IMR-90 (cell line): ENCODE data around the gene RGS10. TPM values are rescaled to one million over a fixed set of nuclear protein-coding genes. Genes with fewer than 3 reads are reported as not detected.

Experiments
- ATAC-seq: fragments of 200-7000 bp; cut with Tn5 transposase; 2 replicates; pipeline ENCODE4 v1.9.1; 2020; ENCODE audit warnings: low read depth, mild to moderate bottlenecking, moderate library complexity
- BruUV-seq: library from RNA; stranded (reverse); fragments of 400-500 nt; replicated peaks from 2 replicates; lab custom pipeline; 2021; lab: Mats Ljungman, UMichigan
- CTCF ChIA-PET: fragments of 300-600 bp; formaldehyde crosslinking; extraction: SDS; loops from one replicate; lab custom pipeline; 2021; ENCODE audit warnings: antibody characterized with exemption; lab: Yijun Ruan, JAX
- POLR2A ChIA-PET: fragments of 300-600 bp; sonication (Branson Sonifier 250); formaldehyde crosslinking; loops from one replicate; lab custom pipeline; 2022; ENCODE audit warnings: antibody characterized with exemption; ENCODE audit not compliant: unreplicated experiment; lab: Charles Lee
- DNase-seq: peaks from one replicate; pipeline ENCODE4 v3.0.0; 2013
- H2AFZ ChIP-seq: replicated peaks from 2 replicates; pipeline ENCODE3; 2013; ENCODE audit warnings: low read length, mild to moderate bottlenecking; ENCODE audit not compliant: poor library complexity
- H2AK5ac ChIP-seq: 2 replicates; pipeline ENCODE4 v1.6.1; 2013; ENCODE audit warnings: low read depth, low read length, inconsistent platforms
- H2AK9ac ChIP-seq: replicated peaks from 2 replicates; pipeline ENCODE3; 2013; ENCODE audit warnings: mild to moderate bottlenecking, low read depth, low read length, moderate library complexity; ENCODE audit not compliant: poor library complexity
- H2BK120ac ChIP-seq: 2 replicates; pipeline ENCODE4 v1.6.1; 2013; ENCODE audit warnings: low read depth, low read length, inconsistent platforms
- H2BK15ac ChIP-seq: 3 replicates; pipeline ENCODE4 v1.6.1; 2013; ENCODE audit warnings: low read depth, low read length, inconsistent platforms
- H2BK20ac ChIP-seq: 2 replicates; pipeline ENCODE4 v1.6.1; 2013; ENCODE audit warnings: low read depth, mild to moderate bottlenecking, inconsistent platforms, low read length, moderate library complexity
- H2BK5ac ChIP-seq: 2 replicates; pipeline ENCODE4 v1.6.1; 2013; ENCODE audit warnings: mild to moderate bottlenecking, low read depth, low read length, inconsistent platforms; ENCODE audit not compliant: poor library complexity, severe bottlenecking
- H3K14ac ChIP-seq: replicated peaks from 2 replicates; pipeline ENCODE4 v1.6.1; 2013; ENCODE audit warnings: low read depth, low read length, inconsistent platforms
- H3K18ac ChIP-seq: 2 replicates; pipeline ENCODE4 v1.6.1; 2013; ENCODE audit warnings: low read depth, low read length, control low read depth
- H3K23ac ChIP-seq: 2 replicates; pipeline ENCODE4 v1.6.1; 2013; ENCODE audit warnings: low read depth, low read length, inconsistent platforms
- H3K27ac ChIP-seq: 2 replicates; pipeline ENCODE4 v1.5.1; 2013; ENCODE audit warnings: mild to moderate bottlenecking, control low read depth, low read length; ENCODE audit not compliant: insufficient read depth
- H3K27me3 ChIP-seq: 2 replicates; pipeline ENCODE4 v1.6.1; 2013; ENCODE audit warnings: low read length; ENCODE audit not compliant: control insufficient read depth, insufficient read depth
- H3K36me3 ChIP-seq: 2 replicates; pipeline ENCODE4 v1.6.1; 2013; ENCODE audit warnings: low read length, mixed read lengths; ENCODE audit not compliant: control insufficient read depth, insufficient read depth
- H3K4ac ChIP-seq: 2 replicates; pipeline ENCODE4 v1.6.1; 2013; ENCODE audit warnings: low read depth, low read length, inconsistent platforms
- H3K4me1 ChIP-seq: 2 replicates; pipeline ENCODE4 v1.6.1; 2013; ENCODE audit warnings: low read length, mixed read lengths; ENCODE audit not compliant: control insufficient read depth, insufficient read depth
- H3K4me2 ChIP-seq: 2 replicates; pipeline ENCODE4 v1.6.1; 2013; ENCODE audit warnings: low read depth, mild to moderate bottlenecking, control low read depth, low read length, moderate library complexity
- H3K4me3 ChIP-seq: 2 replicates; pipeline ENCODE4 v1.5.1; 2013; ENCODE audit warnings: low read depth, mild to moderate bottlenecking, control low read depth, low read length, moderate library complexity; ENCODE audit not compliant: insufficient read depth
- H3K56ac ChIP-seq: 2 replicates; pipeline ENCODE4 v1.6.1; 2013; ENCODE audit warnings: low read length, inconsistent platforms; ENCODE audit not compliant: insufficient read depth; ENCODE audit errors: extremely low read depth
- H3K79me1 ChIP-seq, 2 experiments: 2 replicates each; pipeline ENCODE4 v1.6.1; 2013; ENCODE audit warnings: low read length in 2 of 2, inconsistent platforms in 1 of 2, low read depth in 1 of 2
- H3K9ac ChIP-seq: 2 replicates; pipeline ENCODE4 v1.6.1; 2013; ENCODE audit warnings: low read depth, low read length, control low read depth
- H3K9me1 ChIP-seq: 2 replicates; pipeline ENCODE4 v1.6.1; 2013; ENCODE audit warnings: low read length, inconsistent platforms; ENCODE audit not compliant: insufficient read depth
- H3K9me3 ChIP-seq: 2 replicates; pipeline ENCODE4 v1.6.1; 2013; ENCODE audit warnings: low read length; ENCODE audit not compliant: control insufficient read depth, insufficient read depth
- H4K20me1 ChIP-seq: 2 replicates; pipeline ENCODE4 v1.6.1; 2013; ENCODE audit warnings: low read length, inconsistent platforms; ENCODE audit not compliant: insufficient read depth
- H4K5ac ChIP-seq: 2 replicates; pipeline ENCODE4 v1.6.1; 2013; ENCODE audit warnings: mild to moderate bottlenecking, low read depth, low read length, control low read depth
- H4K8ac ChIP-seq, 2 experiments: 2 replicates each; pipeline ENCODE4 v1.6.1; 2013; ENCODE audit warnings: low read depth in 2 of 2, low read length in 2 of 2, control low read depth in 1 of 2, inconsistent platforms in 1 of 2
- H4K91ac ChIP-seq: 2 replicates; pipeline ENCODE4 v1.6.1; 2013; ENCODE audit warnings: low read depth, low read length, inconsistent platforms; ENCODE audit not compliant: insufficient read depth
- CHD1 ChIP-seq: IDR thresholded peaks from 2 replicates; pipeline ENCODE4 v1.6.1; 2012; ENCODE audit warnings: low read depth, low read length, improper control_type of control experiment
- MAZ ChIP-seq: IDR thresholded peaks from 2 replicates; pipeline ENCODE4 v1.6.1; 2012; ENCODE audit warnings: low read depth, mild to moderate bottlenecking, low read length, improper control_type of control experiment, moderate library complexity, borderline replicate concordance
- POLR2A ChIP-seq: IDR thresholded peaks from 2 replicates; pipeline ENCODE4 v1.6.1; 2012; ENCODE audit warnings: mild to moderate bottlenecking, low read depth, low read length
- WGBS, 2 experiments: methylation state at CpG; one replicate each; pipeline versions ENCODE4 v1.1.5 to v1.1.7; 2013; ENCODE audit warnings: missing lambda C conversion rate in 2 of 2; ENCODE audit not compliant: insufficient read length in 1 of 2; ENCODE audit errors: extremely low coverage in 2 of 2; 5-methylcytosine and 5-hydroxymethylcytosine counted together
- dilution Hi-C: fragments of 300-500 bp; cut with HindIII; formaldehyde crosslinking; loops from one replicate; pipeline ENCODE4 v1.14.3; 2018; ENCODE audit warnings: low sequenced_read_pairs; ENCODE audit not compliant: unreplicated experiment
- in situ Hi-C: fragments of 300-500 bp; cut with MboI; formaldehyde crosslinking; loops from 3 replicates; pipeline ENCODE4 v1.14.3; 2019; ENCODE audit warnings: low sequenced_read_pairs, inconsistent platforms, mixed read lengths
- intact Hi-C: fragments of 100-400 bp; cut with micrococcal nuclease; formaldehyde crosslinking; loops from 2 replicates; pipeline ENCODE4 v1.10.0; 2022
- polyA plus RNA-seq, 3 experiments: library from polyadenylated mRNA; depleted of rRNA; stranded (reverse); fragments of >200 nt; gene quantifications; 2 replicates each; pipeline ENCODE4 v1.2.3, GENCODE V29; 2012; ENCODE audit warnings: low replicate concordance in 1 of 3
- total RNA-seq: library from RNA; depleted of rRNA; stranded (reverse); fragments of >200 nt; gene quantifications from 2 replicates; pipeline ENCODE4 v1.2.3, GENCODE V29; 2012

Gene RGS10
- total and polyA plus RNA-seq, 2 of the 4 experiments (the other 2 are of a cell fraction): 35.3 to 89.7 TPM

DNA sequence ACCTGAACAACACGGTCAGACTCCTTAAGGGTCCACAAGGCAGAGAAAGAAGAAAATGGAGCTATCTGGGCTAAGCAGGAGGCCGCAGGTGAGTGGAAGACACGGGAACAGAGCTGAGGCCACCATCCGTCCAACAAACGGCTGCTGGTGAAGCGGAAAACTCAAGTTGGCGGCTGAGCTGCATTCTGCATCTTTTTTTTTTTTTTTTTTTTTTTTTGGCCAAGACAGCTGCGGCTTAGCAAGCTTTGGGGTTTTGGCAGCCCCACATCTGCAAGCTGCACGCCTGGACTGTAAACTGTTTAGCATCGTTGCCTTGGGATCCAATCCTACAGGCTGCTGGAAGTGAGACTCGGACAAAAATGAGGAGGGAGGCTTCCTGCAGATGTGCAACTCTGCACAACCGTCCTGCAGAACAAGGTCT, 37.4 kb downstream of the RGS10 start:
- POLR2A ChIA-PET: no interaction called here

More for the DNA sequence above, 37.4 kb downstream of the RGS10 start:
- Histone ChIP-seq H3K9me3 (no peaks in the 10 kb centered on the region), H2BK5ac (no peak overlapping the region), H2AK5ac (no peak overlapping the region), H4K20me1 (peaks cover 2% of the 10 kb centered on the region; the same call in 1 of the 2 replicates), H3K36me3 (peaks cover 49% of the 10 kb centered on the region), H2BK120ac (no peak overlapping the region), H2BK15ac (no peak overlapping the region), H3K18ac (no peak overlapping the region), H3K4me2 (no peak overlapping the region), H3K9me1 (peaks cover 10% of the 10 kb centered on the region), H3K56ac (no peak overlapping the region), H2AFZ (no peak overlapping the region), H4K91ac (no peak overlapping the region), H3K4ac (no peak overlapping the region), H3K4me3 (no peak overlapping the region), H2BK20ac (no peak overlapping the region), H3K27me3 (no peaks in the 10 kb centered on the region), H3K79me1 (peaks cover 2 to 19% of the 10 kb centered on the region in 2 experiments; a peak in 1 of 4 replicates), H3K4me1 (peaks cover 2% of the 10 kb centered on the region; the same call in 1 of the 2 replicates), H3K9ac (no peak overlapping the region), H3K27ac (no peak overlapping the region), H2AK9ac (no peak overlapping the region), H3K23ac (no peak overlapping the region), H4K5ac (no peak overlapping the region), H4K8ac (no peak overlapping the region), H3K14ac (no peak overlapping the region)
- dilution Hi-C loops (no loop called here), in situ Hi-C loops (no loop called here), intact Hi-C loops (no loop called here)
- BruUV-seq: no TSS peak
- DNase-seq (no peak), ATAC-seq (no peak)
- CTCF ChIA-PET: no interaction called here
- WGBS, 2 experiments: 56% methylated on average over 4 of the region's 12 CpGs; no CpG with 5 or more reads in 1 of the 2 experiments
- TF ChIP-seq POLR2A (no peak), CHD1 (no peak), MAZ (no peak)
